GM12874 (cell line): ENCODE results near the gene FBXW7.

Source experiments
- CTCF ChIP-seq: IDR thresholded peaks from 2 replicates; pipeline ENCODE4 v1.5.1; 2011; ENCODE audit warnings: low read depth, mild to moderate bottlenecking, control low read depth, low read length, moderate library complexity; ENCODE audit not compliant: insufficient read depth

Gene FBXW7

GRCh38 chr4:152328582-152328981 is 207.3 kb downstream of the FBXW7 start:
- no peak for TF ChIP-seq CTCF

- no peak for TF ChIP-seq CTCF
Observed at GRCh38 chr4:152327606-152328453, 208.1 kb downstream of the FBXW7 start.

- TF ChIP-seq CTCF = no peak
Observed at GRCh38 chr4:152325831-152326230, 210.1 kb downstream of the FBXW7 start.

- no peak for TF ChIP-seq CTCF
Observed at GRCh38 chr4:152323221-152323620, 212.7 kb downstream of the FBXW7 start.

- no peak for TF ChIP-seq CTCF
Observed at GRCh38 chr4:152322656-152323055, 213.2 kb downstream of the FBXW7 start.

- no peak for TF ChIP-seq CTCF
Observed at GRCh38 chr4:152321923-152322322, 214.0 kb downstream of the FBXW7 start.

GRCh38 chr4:152321398-152321797 is 214.5 kb downstream of the FBXW7 start:
- TF ChIP-seq CTCF = no peak

- TF ChIP-seq CTCF = no peak
Observed at GRCh38 chr4:152316969-152317368, 218.9 kb downstream of the FBXW7 start.
